SK-N-SH treated with all-trans-retinoic acid at 6 μM for 48 hours (cell line): ENCODE measurements around the gene SEMA3F.

Experiments used
- ARNTL ChIP-seq: fragments of 450-650 bp; formaldehyde crosslinking; IDR thresholded peaks from 2 replicates; pipeline ENCODE4 v1.5.0; 2020; ENCODE audit warnings: low read depth, mild to moderate bottlenecking, moderate library complexity, borderline replicate concordance
- CREB5 ChIP-seq: fragments of 250-450 bp; sonication (Bioruptor Pico); IDR thresholded peaks from 2 replicates; pipeline ENCODE4 v1.5.1; 2020; ENCODE audit warnings: low read depth, mild to moderate bottlenecking, moderate library complexity
- PATZ1 ChIP-seq: fragments of 250-450 bp; sonication (Bioruptor Pico); IDR thresholded peaks from 2 replicates; pipeline ENCODE4 v1.8.0; 2020; ENCODE audit warnings: mild to moderate bottlenecking, moderate library complexity, borderline replicate concordance
- RARB ChIP-seq: fragments of 250-450 bp; sonication (Bioruptor Pico); IDR thresholded peaks from 2 replicates; pipeline ENCODE4 v1.8.0; 2021; ENCODE audit warnings: mild to moderate bottlenecking, moderate library complexity
- TOX ChIP-seq: fragments of 250-450 bp; sonication (Bioruptor Pico); IDR thresholded peaks from 2 replicates; pipeline ENCODE4 v1.8.0; 2021; ENCODE audit warnings: mild to moderate bottlenecking, moderate library complexity, borderline replicate concordance
- ZFP30 ChIP-seq: fragments of 450-650 bp; formaldehyde crosslinking; IDR thresholded peaks from 2 replicates; pipeline ENCODE4 v1.5.0; 2022; ENCODE audit warnings: mild to moderate bottlenecking, moderate library complexity
- ZNF565 ChIP-seq: fragments of 450-650 bp; formaldehyde crosslinking; conservative IDR thresholded peaks from 2 replicates; pipeline ENCODE4 v1.5.0; 2020; ENCODE audit warnings: low read depth, mild to moderate bottlenecking, moderate library complexity
- ZNF70 ChIP-seq: fragments of 450-650 bp; formaldehyde crosslinking; IDR thresholded peaks from 2 replicates; pipeline ENCODE4 v1.5.0; 2020; ENCODE audit warnings: mild to moderate bottlenecking, moderate library complexity
- ZNF8 ChIP-seq: fragments of 450-650 bp; formaldehyde crosslinking; IDR thresholded peaks from 2 replicates; pipeline ENCODE4 v1.5.0; 2020; ENCODE audit warnings: mild to moderate bottlenecking, moderate library complexity

- TF ChIP-seq ZNF70 (CRISPR knock-in tag) (no peak), ZFP30 (CRISPR knock-in tag) (no peak), RARB (CRISPR knock-in tag) (no peak), CREB5 (CRISPR knock-in tag) (no peak), PATZ1 (CRISPR knock-in tag) (no peak), ARNTL (no peak), ZNF8 (CRISPR knock-in tag) (no peak), TOX (CRISPR knock-in tag) (no peak), ZNF565 (CRISPR knock-in tag) (no peak)
Measured at GRCh38 chr3:50112462-50112861, 42.7 kb upstream of the SEMA3F start.
